Lung (tissue), 12 donors: ENCODE data around the gene MAST3. TPM values are rescaled to one million over a fixed set of nuclear protein-coding genes. Genes with fewer than 3 reads are reported as not detected.
A peak's percentile ranks its signal among the peaks of the same experiment; 100 is the strongest.
"Not testable (repeated sequence)": the region's sequence is repeated elsewhere in the genome, so short reads cannot be mapped to it uniquely, and the experiment has no call there.

Experiments used
- ATAC-seq: fragments of 200-7000 bp; cut with Tn5 transposase; one replicate; pipeline ENCODE4 v1.9.1; 2020; ENCODE audit warnings: moderate number of reproducible peaks; ENCODE audit not compliant: insufficient read depth, low FRiP score
- DNase-seq, 3 donors: peaks; one replicate each; pipeline ENCODE4 v3.0.0-alpha.2; 2013 to 2017
- H3K27ac ChIP-seq, 2 donors: one replicate each; pipeline ENCODE4 v1.5.1; 2013; ENCODE audit warnings: mild to moderate bottlenecking in 2 of 2, moderate library complexity in 2 of 2, control low read depth in 1 of 2, inconsistent platforms in 1 of 2, low read depth in 1 of 2, low read length in 1 of 2
- H3K27me3 ChIP-seq, 3 donors: one replicate each; pipeline ENCODE4 v1.5.1; 2013; ENCODE audit warnings: low read length in 2 of 3; ENCODE audit not compliant: control insufficient read depth in 3 of 3, insufficient read depth in 3 of 3
- H3K36me3 ChIP-seq, 4 donors: one replicate each; pipeline ENCODE4 v1.5.1; 2013; ENCODE audit warnings: low read length in 4 of 4, mild to moderate bottlenecking in 1 of 4, moderate library complexity in 1 of 4; ENCODE audit not compliant: control insufficient read depth in 4 of 4, insufficient read depth in 4 of 4
- H3K4me1 ChIP-seq, 5 donors: one replicate each; pipeline ENCODE4 v1.5.1; 2013; ENCODE audit warnings: low read length in 5 of 5, mild to moderate bottlenecking in 2 of 5, moderate library complexity in 1 of 5; ENCODE audit not compliant: control insufficient read depth in 5 of 5, insufficient read depth in 5 of 5
- H3K4me3 ChIP-seq: one replicate; pipeline ENCODE4 v1.5.1; 2013; ENCODE audit warnings: mild to moderate bottlenecking, control low read depth, moderate library complexity
- H3K9ac ChIP-seq, 2 donors: one replicate each; pipeline ENCODE4 v1.5.1; 2013; ENCODE audit warnings: low read length in 2 of 2, control low read depth in 1 of 2; ENCODE audit not compliant: insufficient read depth in 1 of 2
- H3K9me3 ChIP-seq, 4 donors: one replicate each; pipeline ENCODE4 v1.5.1; 2013; ENCODE audit warnings: low read length in 3 of 4, mild to moderate bottlenecking in 1 of 4, moderate library complexity in 1 of 4; ENCODE audit not compliant: control insufficient read depth in 4 of 4, insufficient read depth in 3 of 4
- CTCF ChIP-seq: IDR thresholded peaks from 2 replicates; pipeline ENCODE4 v1.5.1; 2012; ENCODE audit warnings: mild to moderate bottlenecking; ENCODE audit errors: control extremely low read depth, extremely low read depth
- WGBS, 2 donors: extraction: QIAGEN DNeasy Blood & Tissue Kit; methylation state at CpG; one replicate each; pipeline ENCODE4 v1.1.7; 2013; 5-methylcytosine and 5-hydroxymethylcytosine counted together
- polyA plus RNA-seq, 2 donors: library from polyadenylated mRNA; stranded (reverse); fragments of 200-250 nt; gene quantifications; one replicate each; pipeline ENCODE4 v1.2.1, GENCODE V29; 2013
- total RNA-seq, 2 donors: library from RNA; depleted of rRNA in 1 of 2; stranded (reverse); fragments of >200 nt in 1 of 2; gene quantifications; one replicate each; pipeline ENCODE4 v1.2.1, GENCODE V29; 2014 to 2021
- donor health status: control.
- donor health status: control.
- donor health status: Bipolar disorder and iron deficiency.
- donor health status: healthy.
- donor health status: DM: yes; HTN: yes; CAD: no.

MAST3 gene
- total and polyA plus RNA-seq, 4 donors: 5.0 to 24.0 (median 9.3) TPM

DNA sequence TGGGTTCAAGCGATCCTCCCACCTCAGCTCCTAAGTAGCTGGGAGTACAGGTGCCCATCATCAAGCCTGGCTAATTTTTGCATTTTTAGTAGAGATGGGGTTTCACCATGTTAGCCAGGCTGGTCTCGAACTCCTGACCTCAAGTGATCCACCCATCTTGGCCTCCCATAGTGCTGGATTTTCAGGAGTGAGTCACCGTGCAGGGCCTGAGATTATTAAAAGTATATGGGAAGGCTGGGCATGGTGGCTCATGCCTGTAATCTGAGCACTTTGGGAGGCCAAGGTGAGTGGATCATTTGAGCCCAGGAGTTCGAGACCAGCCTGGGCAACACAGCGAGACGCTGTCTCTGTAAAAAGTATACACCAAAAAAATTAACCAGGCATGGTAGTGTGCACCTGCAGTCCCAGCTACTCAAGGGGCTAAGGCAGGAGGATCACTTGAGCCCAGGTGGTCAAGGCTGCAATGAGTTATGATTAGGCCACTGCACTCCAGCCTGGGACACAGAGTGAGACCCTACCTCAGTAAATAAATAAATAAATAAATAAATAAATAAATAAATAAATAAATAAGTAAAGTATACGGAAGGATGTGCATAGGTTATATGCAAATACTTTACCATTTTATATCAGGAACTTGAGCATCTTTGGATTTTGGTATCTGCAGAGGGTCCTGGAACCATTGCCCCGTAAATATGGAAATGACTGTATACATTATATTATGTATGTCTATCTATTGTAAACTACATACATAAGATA is 11.7 kb upstream of the MAST3 start:
- H3K4me1 ChIP-seq: peaks cover 0 to 4% (median 0%) of the 10 kb centered on the region in 5 donors
- H3K36me3 ChIP-seq: no peaks in the 10 kb centered on the region
- H3K4me3 ChIP-seq: no peak overlapping the region
- no peak for ATAC-seq
- 83 to 94% methylated on average over 8 of the region's 8 CpGs for WGBS, 2 donors
- no peak overlapping the region for H3K27ac ChIP-seq
- no peak for TF ChIP-seq CTCF
- H3K9ac ChIP-seq: no peak overlapping the region
- no peaks in the 10 kb centered on the region for H3K27me3 ChIP-seq
- no peaks in the 10 kb centered on the region for H3K9me3 ChIP-seq
- DNase-seq: no peak

- no peak for ATAC-seq
These were observed 10.9 kb upstream of the MAST3 start, which contains the start of gene IL12RB1 for GRCh38 chr19:18086590-18087138. TSS of gene IL12RB1 (minus strand) at chr19:18086934. CDS start at chr19:18086823, 111 bp downstream.

GRCh38 chr19:18089096-18089541 is 8.5 kb upstream of the MAST3 start:
- H3K4me3 ChIP-seq, ATAC-seq, H3K27me3 ChIP-seq, H3K36me3 ChIP-seq, H3K9me3 ChIP-seq, H3K4me1 ChIP-seq, H3K9ac ChIP-seq, H3K27ac ChIP-seq: not testable (repeated sequence)
- DNase-seq: peak in 1 of 3 donors; percentile 26
- WGBS, 2 donors: 18 to 43% methylated on average over 11 of the region's 11 CpGs

More at GRCh38 chr19:18086590-18087138, 10.9 kb upstream of the MAST3 start, which contains the start of gene IL12RB1:
- no peak within 1 kb of the TSS for H3K4me3 ChIP-seq
- no peak for TF ChIP-seq CTCF
- H3K27ac ChIP-seq: peak within 1 kb of the TSS in 1 of 2 donors; percentile 1
- H3K36me3 ChIP-seq: no peaks in the 10 kb centered on the region
- no peak for DNase-seq
- no peak within 1 kb of the TSS for H3K9ac ChIP-seq
- no peaks in the 10 kb centered on the region for H3K9me3 ChIP-seq
- H3K4me1 ChIP-seq: peaks cover 0 to 4% (median 0%) of the 10 kb centered on the region in 5 donors
- H3K27me3 ChIP-seq: no peaks in the 10 kb centered on the region
- 23 to 34% methylated on average over 12 of the region's 12 CpGs for WGBS, 2 donors

- Histone ChIP-seq H3K9me3 (no peaks in the 10 kb centered on the region), H3K27ac (peak overlapping the region in 1 of 2 donors; percentile 54), H3K4me3 (no peak overlapping the region), H3K27me3 (no peaks in the 10 kb centered on the region), H3K9ac (no peak overlapping the region), H3K36me3 (no peaks in the 10 kb centered on the region), H3K4me1 (peaks cover 0 to 4% (median 0%) of the 10 kb centered on the region in 5 donors)
- 71% methylated on average over 5 of the region's 5 CpGs for WGBS, 2 donors
- DNase-seq: no peak
- TF ChIP-seq CTCF: no peak
- ATAC-seq: no peak
These were observed 7.9 kb upstream of the MAST3 start for GRCh38 chr19:18089726-18090125.
